Glomerular endothelial cell (primary cell): ENCODE data around the gene VTN. TPM values are rescaled to one million over a fixed set of nuclear protein-coding genes. Genes with fewer than 3 reads are reported as not detected.

Experiments used
- DNase-seq: peaks from one replicate; pipeline ENCODE4 v3.0.0-alpha.2; 2011; ENCODE audit warnings: low read depth, low spot score; ENCODE audit errors: extremely low read depth
- total RNA-seq: library from RNA; depleted of rRNA; stranded (reverse); fragments of >200 nt; gene quantifications from 2 replicates; pipeline ENCODE4 v1.2.3, GENCODE V29; 2015

The VTN gene
- total RNA-seq, 1 donor from 2014 or later = not detected

- no peak for DNase-seq
Observed at GRCh38 chr17:28369684-28370034, 448 bp downstream of the VTN start.

- no peak for DNase-seq
Observed at GRCh38 chr17:28368915-28369683, 1.0 kb downstream of the VTN start.

DNA sequence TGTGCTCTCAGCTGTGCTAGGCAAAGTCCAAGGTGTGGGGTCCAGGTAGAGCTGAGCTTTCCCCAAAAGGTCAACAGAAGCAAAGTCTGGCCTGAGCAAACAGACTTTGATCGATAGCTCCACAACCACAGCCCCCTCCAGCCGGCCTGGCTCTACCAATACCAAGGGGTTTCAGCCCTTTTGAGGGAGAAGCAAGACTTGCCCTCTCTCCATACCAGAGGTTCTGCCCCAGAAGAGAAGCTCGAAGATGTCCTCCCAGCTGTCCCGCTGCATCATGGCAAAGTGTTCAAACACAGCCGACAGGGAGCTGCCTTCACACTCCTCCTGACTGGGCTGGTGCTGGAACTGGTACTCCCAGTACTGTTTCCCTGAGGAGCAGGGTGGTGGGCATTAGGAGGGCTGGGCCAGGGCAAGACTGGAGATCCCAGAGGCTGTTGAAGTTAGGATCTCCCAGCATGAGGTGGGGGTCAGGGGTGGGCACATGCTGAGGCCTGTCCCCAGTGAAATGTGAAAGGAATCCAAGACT lies 1.7 kb downstream of the VTN start:
- no peak for DNase-seq

DNA sequence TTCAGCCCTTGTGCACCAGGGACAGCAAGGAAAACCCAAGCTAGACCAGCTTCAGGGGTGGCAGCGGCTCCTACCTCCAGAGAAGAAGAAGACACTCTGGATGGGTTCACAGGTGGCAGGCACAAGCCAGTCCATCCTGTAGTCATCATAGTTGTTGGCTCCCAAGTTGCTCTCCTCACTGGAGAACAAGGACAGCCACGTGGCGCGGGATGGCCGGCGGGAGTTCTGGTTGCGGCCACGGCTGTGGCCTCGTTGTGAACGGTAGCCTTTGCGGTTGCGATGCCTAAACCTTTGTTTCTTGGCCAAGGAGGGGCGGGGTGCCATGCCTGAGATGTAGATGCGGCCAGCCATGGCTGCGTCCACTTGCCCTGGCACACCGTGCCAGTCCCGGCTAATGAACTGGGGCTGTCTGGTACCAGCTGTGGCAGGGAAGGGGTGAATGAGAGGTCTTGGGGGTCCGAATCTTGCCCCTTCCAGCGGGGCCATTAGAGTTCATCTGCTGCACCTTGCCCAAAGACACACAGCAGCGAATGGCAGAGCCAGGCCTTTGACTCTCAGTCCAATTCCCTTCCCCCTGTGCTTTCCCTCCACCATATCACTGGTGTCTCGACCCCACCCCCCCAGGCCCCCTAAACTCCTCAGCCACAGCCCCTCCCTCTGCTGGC lies 2.3 kb downstream of the VTN start:
- no peak for DNase-seq

DNA sequence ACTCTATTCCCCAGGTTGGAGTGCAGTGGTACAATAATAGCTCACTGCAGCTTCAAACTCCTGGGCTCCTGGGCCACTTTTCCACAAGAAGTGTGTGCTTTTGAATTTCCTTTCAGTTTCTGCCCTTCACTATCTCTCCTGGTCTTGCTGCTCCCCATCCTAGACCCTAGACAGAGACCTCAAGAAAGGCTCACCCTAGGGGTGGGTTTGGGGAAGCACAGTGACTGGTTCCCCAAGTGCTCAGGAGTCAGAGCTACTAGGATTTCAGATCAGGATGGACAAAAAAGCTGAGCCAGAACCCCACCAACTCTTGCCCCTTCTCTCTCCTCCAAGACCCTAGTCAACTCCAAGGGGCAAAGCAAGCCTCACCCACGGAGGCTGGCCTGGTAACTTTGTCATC lies 3.5 kb downstream of the VTN start:
- no peak for DNase-seq

DNA sequence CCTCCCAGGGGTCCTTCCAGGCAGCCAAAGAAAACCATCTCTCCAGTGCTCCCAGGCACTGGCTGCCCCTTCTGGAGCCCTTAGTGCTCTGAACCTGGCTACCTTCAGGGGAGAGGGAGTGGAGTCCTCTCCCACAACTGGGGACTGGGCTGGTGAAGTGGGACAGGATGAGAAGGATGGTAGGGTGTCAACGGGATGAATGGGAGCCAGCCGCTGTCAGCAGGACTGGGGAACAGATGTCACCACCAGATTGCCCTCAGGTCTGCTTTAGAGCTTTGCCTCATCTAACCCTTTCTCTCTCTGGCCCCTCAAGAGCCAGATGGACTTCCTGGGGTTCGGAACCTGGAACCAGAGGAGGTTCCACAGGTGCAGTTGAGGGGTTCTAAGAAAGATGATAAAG lies 4.6 kb downstream of the VTN start:
- no peak for DNase-seq

DNA sequence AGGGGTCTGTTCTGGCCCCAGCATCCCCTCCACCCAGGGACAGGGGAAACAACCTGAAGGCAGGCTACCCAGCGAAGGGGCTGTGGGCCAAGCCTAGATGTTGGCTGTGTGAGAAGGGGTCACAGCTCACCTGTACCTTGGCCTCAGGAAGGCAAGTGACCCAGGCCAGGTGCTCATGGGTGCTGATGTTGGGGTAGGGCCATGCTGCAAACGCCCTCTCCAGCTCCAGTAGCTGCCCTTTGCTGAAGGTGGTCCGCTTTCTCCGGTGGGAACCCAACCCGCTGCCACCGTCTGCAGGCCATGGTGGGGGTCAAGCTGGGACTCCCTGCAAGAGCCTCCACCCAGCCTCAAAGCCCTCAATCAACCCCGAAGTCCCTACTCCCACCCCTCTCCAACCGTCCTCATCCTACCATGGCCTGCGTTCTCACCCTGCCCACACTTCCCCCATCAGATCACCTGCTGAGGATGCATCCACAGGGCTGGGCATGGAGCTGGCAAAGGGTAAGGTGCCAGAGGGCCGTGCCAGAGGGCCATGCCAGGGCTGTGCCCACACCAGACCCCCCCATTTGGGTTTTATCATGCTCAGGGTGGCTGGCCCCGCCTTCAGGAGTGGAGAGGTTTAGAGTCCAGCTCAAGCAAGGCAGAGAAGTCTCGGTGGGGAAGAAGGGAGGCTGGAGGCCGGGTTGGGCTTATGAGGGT lies 5.3 kb downstream of the VTN start, which contains the start of gene SEBOX:
Gene SEBOX (minus strand): TSS at position 535 of the 699 bp plus-strand sequence. CDS start 48 bp downstream, at position 487.
- no peak for DNase-seq

DNA sequence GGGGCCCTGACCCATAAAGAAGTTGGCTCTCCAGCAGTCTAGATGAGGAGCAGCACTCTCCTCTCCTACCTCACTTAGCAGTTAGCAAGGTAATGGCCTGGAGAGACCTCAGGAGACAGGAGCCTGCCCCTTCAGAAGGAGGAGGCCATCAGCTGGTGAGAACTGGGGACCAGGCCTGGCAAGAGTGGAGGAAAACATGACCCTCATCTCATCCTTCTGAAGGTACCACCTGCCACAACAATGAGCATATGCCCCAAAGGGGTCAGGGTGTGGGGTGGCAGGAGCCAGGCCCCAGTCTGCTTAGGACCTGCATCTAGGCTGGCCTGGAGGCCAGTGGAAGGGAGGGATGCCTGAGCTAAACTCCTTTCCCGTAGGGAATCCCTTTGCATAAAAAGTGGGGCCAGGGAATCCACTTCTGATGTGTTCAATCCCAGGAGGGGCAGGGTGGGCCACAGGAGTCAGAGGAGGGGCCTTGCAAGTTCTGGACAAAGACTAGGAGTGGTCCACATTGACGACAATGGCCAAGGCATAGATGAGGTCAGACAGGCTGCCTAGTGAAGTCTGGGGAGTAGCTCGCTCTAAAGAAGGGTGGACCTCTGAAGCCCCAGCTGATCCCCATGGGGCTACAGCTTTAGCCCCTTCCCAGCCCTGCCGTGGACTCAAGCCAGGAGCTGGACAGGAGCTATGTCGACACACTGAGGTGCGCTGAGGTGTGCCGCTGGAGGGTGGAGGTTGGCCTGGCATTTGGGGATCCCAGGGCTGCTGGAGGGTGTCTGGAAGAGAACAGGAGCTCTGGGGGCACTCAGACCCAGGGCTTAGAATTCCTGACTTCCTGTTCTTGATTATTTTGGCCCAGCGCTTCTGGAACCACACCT lies 6.1 kb downstream of the VTN start:
- DNase-seq = no peak

- DNase-seq = no peak
Observed at GRCh38 chr17:28363186-28363585, 6.9 kb downstream of the VTN start.

DNA sequence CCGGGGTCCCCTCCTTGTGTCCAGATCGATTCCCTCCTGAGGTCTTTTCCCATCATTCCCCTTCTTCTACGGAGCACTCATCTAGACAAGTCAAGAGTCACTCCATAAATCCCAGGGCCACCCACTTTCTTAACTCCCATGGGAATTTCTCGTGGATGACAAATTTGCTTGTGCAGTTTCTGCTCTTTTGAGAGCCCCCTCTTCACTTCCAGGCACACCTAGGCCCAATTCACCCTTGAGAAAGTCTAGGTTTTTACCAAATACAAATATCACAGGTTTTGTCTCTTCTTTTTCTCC lies 12.3 kb downstream of the VTN start:
- DNase-seq = no peak

GRCh38 chr17:28357061-28357900 lies 12.8 kb downstream of the VTN start, which contains the start of gene POLDIP2:
Gene POLDIP2, minus strand, starts transcription at chr17:28357527. Its CDS starts 79 bp downstream, at chr17:28357448.
- DNase-seq = no peak

DNA sequence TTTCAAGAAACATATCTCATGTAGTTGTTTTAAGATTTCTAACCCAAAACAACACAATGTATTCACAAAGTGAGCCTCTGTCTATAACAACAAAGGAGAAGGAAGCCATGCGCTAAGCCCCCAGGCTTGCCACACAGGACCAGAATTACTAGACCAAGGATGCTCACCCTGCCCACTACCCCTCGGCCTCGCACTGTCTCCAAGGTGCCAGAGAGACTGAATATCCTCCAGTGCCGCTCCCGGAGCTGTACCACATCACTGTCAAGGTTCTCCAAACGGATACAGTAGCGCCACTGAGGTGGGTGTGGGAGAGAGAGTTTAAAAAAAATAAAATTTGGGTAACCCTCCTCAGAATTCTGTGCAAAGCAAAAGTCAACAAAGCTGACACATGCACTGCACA lies 19.8 kb downstream of the VTN start:
- DNase-seq = no peak

DNA sequence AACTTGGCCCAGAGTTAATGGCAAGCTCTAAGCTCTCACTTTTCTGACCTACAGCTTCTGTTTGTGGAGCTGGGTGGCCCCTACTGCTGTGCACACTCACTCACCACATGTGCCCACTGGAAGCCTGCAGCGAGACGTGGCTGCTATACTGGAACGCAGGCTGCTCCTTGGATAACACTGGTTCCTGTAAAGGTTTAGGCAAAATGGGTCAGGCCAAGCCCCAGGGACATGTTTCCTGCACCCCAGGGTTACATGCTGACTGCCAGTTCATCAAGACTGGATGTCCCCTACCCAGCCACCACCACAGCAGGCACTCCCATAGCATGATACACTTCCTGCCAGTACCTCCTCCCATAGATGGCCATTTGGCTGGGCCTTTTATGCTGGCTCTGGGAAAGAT lies 21.1 kb downstream of the VTN start:
- no peak for DNase-seq

- DNase-seq = no peak
Observed at GRCh38 chr17:28347261-28347891, 22.7 kb downstream of the VTN start.

DNA sequence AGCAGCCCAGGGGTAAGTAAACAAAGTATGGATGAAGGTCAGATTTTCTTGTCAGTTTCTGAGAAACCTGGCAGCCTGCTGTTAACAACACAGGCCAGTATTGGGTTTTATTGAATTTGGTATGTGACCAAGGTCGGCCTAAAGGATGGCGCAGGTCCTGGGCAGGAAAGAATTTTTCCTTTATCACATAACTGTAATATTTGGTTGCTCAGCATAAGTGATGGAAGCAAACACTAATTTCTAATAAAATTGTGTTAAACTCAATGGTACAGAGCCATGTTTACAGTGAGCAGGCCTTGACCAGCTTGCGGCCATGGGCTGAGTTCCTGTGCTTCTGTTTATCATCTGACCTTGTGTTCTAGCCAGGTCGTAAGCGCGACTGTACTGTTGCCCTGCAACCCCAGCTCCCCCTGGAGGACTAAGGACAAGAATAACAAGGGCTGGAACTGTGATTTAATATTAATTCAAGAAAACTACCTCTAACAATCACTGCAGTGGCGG lies 23.3 kb downstream of the VTN start:
- DNase-seq = no peak

DNA sequence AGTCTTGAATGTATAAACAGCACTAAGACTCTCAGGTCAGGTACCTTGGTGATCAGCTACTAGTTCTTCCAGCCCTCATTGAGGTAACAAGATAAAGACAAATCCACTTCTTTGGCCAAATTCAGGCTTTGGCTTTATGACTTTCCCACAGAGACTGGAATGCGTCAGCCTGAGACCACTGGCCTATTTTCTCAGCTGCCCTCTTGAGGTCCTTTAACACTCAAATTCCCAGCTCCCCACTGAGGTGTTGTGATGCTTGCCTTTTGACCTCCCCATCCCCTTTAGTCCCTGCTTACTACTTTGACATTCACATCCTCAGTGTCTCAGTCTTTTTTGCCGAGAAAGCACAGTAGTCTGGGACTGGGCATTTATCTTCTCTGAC lies 23.9 kb downstream of the VTN start:
- no peak for DNase-seq

DNA sequence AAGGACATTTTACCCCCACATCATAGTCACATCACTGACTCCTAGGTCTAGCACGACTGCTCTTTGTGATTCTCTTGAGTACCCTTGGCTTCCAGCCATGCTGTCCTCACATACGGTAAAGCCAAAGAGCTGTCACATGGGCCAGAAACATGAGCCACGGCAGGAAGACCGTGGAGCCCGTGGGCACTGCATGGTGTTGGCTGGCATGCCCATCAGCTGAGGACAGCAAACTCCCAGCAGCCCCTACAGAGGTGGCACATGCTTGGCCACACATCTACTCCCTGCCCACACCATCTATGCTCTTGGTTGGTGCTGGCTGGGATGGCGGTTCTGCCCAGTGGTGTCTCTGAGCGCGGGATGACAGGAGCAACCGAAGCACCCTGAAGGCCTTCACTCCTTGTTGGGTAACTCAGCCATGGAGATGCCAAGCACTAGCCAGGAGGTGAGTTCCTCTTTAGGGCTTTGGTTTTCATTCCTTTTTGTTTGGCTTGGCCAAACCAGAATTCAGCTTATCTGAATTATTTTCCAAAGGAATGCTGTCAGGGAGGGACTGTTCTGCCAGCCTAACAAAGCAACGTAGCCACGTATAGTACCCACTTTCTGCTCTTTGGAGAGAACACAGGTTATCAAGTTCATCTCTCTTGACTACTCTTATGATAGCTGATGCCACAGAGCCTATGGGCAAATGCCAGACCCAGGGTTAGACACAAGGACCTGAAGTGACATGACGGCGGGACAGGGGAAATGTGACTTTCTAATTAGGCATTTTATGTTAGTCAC lies 24.5 kb downstream of the VTN start:
- no peak for DNase-seq

DNA sequence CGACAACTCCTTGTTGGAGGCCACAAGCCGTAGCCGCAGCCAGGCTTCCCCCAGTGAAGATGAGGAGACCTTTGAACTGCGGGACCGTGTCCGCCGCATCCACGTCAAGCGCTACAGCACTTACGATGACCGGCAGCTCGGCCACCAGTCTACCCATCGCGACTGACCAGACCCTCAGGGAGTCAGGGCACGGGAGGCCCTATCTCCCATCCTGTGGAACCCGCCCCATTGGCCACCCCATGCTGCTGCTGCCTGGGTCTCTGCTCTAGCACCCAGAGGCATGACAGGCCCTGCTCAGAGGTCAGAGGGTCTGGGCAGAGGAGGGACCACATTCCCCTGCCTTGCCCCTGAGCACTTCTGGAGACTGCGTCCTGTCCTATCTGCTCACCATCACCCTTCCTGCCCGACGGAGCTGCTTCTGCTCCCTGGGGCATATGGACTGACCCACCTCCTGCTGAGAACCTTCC lies 25.6 kb downstream of the VTN start:
- DNase-seq = no peak
